T-helper 17 cell (primary cell): Measurements from ENCODE around the gene HAO1. TPM values are rescaled to one million over a fixed set of nuclear protein-coding genes. Genes with fewer than 3 reads are reported as not detected.

ENCODE experiments used
- ATAC-seq: fragments of 150-1000 bp; cut with Tn5 transposase; 2 replicates; pipeline ENCODE4 v1.10.0; 2021; ENCODE audit warnings: mild to moderate bottlenecking, moderate library complexity
- DNase-seq, 3 donors: peaks; one replicate each; pipeline versions ENCODE4 v3.0.0 to v3.0.0-alpha.2; 2020 to 2021
- H3K9me3 ChIP-seq: one replicate; pipeline ENCODE4 v1.7.0; 2013; ENCODE audit warnings: low read length, mild to moderate bottlenecking; ENCODE audit not compliant: control insufficient read depth, poor library complexity, severe bottlenecking
- H3K27ac Mint-ChIP-seq: one replicate; pipeline ENCODE4 v1.8.0; 2022; ENCODE audit warnings: mild to moderate bottlenecking, moderate library complexity, mixed read lengths
- H3K27me3 Mint-ChIP-seq: one replicate; pipeline ENCODE4 v1.8.0; 2022; ENCODE audit warnings: mixed read lengths
- H3K36me3 Mint-ChIP-seq: one replicate; pipeline ENCODE4 v1.8.0; 2022; ENCODE audit warnings: low read depth, mixed read lengths
- H3K4me1 Mint-ChIP-seq: one replicate; pipeline ENCODE4 v1.8.0; 2022; ENCODE audit warnings: mild to moderate bottlenecking, mixed read lengths
- H3K4me3 Mint-ChIP-seq: one replicate; pipeline ENCODE4 v1.8.0; 2022; ENCODE audit warnings: mild to moderate bottlenecking, moderate library complexity, mixed read lengths
- total RNA-seq, 4 donors: library from RNA in 2 of 4; stranded (reverse) in 2 of 4; gene quantifications; one replicate each; pipeline ENCODE4 v1.2.3 and lab custom pipeline; 2022 to 2026

Gene HAO1
- total RNA-seq, 2 donors from 2014 or later = not detected

DNA sequence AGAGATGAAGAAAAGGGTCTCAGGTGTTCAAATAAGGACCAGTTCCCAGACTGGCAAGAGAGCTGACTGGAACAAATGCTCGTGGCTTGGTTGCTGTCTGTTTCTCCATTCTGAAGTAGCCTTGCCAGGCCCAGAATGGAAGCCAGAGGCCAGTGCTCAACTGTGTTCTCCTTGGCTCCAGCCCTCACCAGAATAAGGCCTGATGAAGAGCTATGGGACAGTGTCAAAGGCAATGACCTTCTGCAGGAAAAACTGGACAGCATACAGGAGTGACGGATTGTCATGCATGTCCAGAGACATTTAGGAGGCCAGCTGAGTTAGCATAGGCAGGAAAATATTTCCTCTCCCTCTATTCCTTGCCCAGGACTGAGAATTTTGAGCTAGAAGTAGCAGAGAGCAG lies 72.2 kb downstream of the HAO1 start:
- no peak overlapping the region for H3K4me3 Mint-ChIP-seq
- no peaks in the 10 kb centered on the region for H3K36me3 Mint-ChIP-seq
- no peaks in the 10 kb centered on the region for H3K4me1 Mint-ChIP-seq
- ATAC-seq (no peak), DNase-seq (no peak)
- no peaks in the 10 kb centered on the region for H3K9me3 ChIP-seq
- H3K27ac Mint-ChIP-seq = no peak overlapping the region
- H3K27me3 Mint-ChIP-seq = no peaks in the 10 kb centered on the region

DNA sequence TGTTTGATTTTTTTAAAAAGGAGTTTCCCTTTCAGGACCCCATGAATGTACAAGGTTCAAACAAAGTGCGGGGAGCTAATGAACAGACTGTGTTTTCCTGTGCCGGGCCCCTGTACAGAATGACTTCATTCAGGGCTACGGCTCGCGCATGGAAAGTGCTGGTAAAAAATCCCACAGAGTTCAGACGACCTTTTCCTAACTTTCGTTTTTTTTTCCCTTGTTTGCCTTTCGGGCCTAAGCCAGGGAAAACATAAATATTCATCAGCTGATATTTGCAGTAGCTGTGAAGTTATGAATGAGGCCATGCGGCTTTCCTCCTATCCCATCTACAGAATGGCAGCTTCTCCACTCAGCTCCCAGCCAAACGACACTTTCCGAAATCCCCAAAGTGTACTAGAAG lies 74.0 kb downstream of the HAO1 start:
- ATAC-seq (no peak), DNase-seq (no peak)
- no peaks in the 10 kb centered on the region for H3K9me3 ChIP-seq
- H3K36me3 Mint-ChIP-seq = no peaks in the 10 kb centered on the region
- H3K4me3 Mint-ChIP-seq = no peak overlapping the region
- H3K27me3 Mint-ChIP-seq = peaks cover 7% of the 10 kb centered on the region
- H3K4me1 Mint-ChIP-seq = no peaks in the 10 kb centered on the region
- H3K27ac Mint-ChIP-seq = no peak overlapping the region

DNA sequence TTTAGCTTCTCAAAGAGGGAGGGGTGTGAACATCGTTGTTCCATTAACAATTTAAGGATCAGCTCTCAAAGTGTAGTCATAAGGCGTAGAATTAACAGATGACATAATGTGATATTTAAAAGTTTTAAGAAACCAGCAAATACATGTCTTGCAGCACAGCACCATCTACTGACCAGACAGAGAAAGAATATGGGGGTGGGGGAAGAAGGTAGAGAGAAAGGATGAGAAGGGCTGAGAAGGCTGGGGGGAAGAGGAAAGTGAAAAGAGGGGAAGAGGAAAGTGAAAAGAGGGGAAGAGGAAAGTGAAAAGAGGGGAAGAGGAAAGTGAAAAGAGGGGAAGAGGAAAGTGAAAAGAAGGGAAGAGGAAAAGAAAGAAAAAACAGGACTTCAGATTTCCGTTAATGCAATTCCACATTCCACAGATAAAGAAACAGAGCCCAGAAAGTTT lies 80.9 kb downstream of the HAO1 start:
- H3K27me3 Mint-ChIP-seq = peaks cover 27% of the 10 kb centered on the region
- peaks cover 2% of the 10 kb centered on the region for H3K4me1 Mint-ChIP-seq
- H3K27ac Mint-ChIP-seq = no peak overlapping the region
- no peaks in the 10 kb centered on the region for H3K9me3 ChIP-seq
- H3K36me3 Mint-ChIP-seq = no peaks in the 10 kb centered on the region
- DNase-seq = no peak
- H3K4me3 Mint-ChIP-seq = no peak overlapping the region
- no peak for ATAC-seq

DNA sequence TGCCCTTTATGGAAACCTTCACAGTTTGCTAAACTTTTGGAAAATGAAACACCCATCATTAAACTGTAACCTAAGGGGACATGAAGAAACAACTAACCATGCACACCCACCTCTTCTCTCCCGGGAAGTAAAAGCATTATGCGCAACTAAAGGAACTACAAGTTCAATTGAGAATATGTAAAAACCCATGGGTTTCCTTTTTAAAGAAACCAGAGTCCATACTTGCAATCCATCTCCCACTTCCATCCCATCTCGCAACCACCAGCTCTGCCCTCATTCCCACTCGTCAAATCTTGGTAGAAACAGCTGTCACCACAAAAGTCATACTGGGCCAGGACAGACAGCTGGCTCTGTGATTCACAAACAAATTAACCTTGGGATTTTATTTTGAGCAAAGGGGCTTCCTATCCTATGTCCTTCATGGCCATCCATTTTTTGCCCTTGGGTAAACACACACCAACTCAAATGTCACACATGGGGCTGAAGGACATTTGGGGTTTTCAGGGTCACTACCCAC lies 81.5 kb downstream of the HAO1 start:
- Mint-ChIP-seq H3K36me3 (no peaks in the 10 kb centered on the region), H3K27me3 (peaks cover 27% of the 10 kb centered on the region), H3K27ac (no peak overlapping the region), H3K4me3 (no peak overlapping the region), H3K4me1 (peaks cover 2% of the 10 kb centered on the region)
- ATAC-seq (no peak), DNase-seq (no peak)
- no peaks in the 10 kb centered on the region for H3K9me3 ChIP-seq

DNA sequence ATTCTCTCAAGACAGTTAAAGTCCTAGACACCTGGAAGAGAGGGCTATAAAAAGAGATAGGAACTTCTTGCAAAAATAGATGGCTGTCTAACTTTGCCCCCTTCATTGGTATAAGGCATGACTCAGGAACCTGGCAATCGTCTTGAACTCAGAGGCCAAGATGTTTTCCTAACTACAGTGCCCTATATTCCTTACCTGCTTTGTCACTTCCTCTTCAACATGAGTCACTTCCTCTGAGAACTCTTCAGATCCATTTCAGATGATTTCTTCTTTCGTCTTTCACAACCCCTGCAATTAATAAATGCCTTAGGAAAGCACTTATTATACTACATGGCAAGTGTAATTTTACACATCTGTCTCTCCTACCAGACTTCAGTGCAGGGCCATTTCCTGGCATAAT lies 83.5 kb downstream of the HAO1 start:
- no peaks in the 10 kb centered on the region for H3K9me3 ChIP-seq
- peaks cover 24% of the 10 kb centered on the region for H3K27me3 Mint-ChIP-seq
- H3K4me1 Mint-ChIP-seq = peaks cover 2% of the 10 kb centered on the region
- DNase-seq = no peak
- H3K4me3 Mint-ChIP-seq = no peak overlapping the region
- H3K27ac Mint-ChIP-seq = no peak overlapping the region
- no peak for ATAC-seq
- H3K36me3 Mint-ChIP-seq = no peaks in the 10 kb centered on the region

DNA sequence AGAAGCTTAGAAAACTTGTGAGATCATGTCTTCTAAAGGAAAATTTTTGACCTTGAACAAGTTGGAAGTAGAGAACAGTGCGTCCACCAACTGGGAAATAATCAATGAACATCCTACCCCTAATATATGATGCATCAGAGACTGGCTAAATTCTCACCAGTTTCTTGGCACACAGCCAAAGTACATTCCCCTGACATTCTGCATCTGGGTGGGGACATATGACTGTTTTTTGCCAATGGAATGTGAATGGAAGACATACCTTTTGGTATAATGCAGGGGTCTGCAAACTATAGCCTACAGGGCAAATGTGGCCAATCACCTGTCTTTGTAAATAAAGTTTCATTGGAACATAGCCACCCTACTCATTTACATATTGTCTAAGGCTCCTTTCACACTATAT lies 84.7 kb downstream of the HAO1 start:
- Mint-ChIP-seq H3K4me3 (no peak overlapping the region), H3K4me1 (peaks cover 2% of the 10 kb centered on the region), H3K27ac (no peak overlapping the region), H3K36me3 (no peaks in the 10 kb centered on the region), H3K27me3 (peaks cover 20% of the 10 kb centered on the region)
- DNase-seq (no peak), ATAC-seq (no peak)
- no peaks in the 10 kb centered on the region for H3K9me3 ChIP-seq

DNA sequence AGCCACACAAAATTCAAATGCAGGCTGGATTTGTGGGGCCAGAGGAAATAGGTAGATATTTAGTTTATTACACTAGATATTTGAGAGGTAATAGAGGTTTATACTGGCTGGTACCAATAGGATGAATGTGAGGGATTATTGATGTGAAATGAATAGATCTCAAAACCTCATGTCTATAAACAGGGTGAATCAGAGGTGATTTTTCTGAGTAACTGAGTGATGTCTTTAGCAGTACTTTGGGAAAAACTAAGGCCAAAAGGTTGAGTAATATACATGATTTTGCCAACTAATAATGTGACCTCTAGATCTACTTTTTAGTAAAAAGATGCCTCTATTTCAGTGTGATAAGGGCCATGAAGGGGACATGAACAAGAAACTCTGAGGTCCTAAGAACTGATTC lies 86.8 kb downstream of the HAO1 start:
- Mint-ChIP-seq H3K27ac (no peak overlapping the region), H3K4me1 (peaks cover 2% of the 10 kb centered on the region), H3K27me3 (peaks cover 8% of the 10 kb centered on the region), H3K36me3 (no peaks in the 10 kb centered on the region), H3K4me3 (no peak overlapping the region)
- H3K9me3 ChIP-seq = no peaks in the 10 kb centered on the region
- DNase-seq (no peak), ATAC-seq (no peak)

DNA sequence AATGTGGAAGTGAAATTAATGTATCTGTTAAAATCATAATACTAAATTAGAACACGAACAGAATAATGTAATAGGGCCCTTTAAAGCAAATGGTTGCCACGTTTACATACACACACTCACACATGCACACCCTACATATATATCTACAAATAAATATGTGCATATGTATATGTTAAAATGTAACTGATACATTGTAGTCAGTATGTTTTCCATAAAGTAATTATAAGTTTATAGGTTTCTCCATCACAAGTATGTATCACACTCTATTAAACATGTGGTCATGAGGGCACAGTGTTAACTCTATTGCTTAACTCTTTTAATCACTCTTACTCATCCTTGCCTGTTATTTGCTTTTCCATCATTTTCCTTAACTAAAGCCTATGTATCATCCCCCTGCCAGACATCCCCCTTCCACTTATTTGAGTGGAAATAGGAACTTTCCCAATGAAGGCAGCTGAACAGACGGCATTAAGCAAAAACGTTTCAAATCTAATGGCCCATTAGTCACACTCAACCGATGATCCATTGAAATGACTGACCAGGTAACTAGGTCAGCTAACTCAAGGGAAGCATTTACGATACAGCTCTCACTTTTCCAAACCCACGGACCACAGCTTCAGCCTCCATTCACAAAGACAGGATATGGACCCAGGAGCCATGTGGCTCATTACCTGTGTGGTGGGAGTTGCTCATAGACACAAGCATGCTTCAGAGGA lies 89.3 kb downstream of the HAO1 start:
- ATAC-seq = no peak
- H3K27me3 Mint-ChIP-seq = no peaks in the 10 kb centered on the region

DNA sequence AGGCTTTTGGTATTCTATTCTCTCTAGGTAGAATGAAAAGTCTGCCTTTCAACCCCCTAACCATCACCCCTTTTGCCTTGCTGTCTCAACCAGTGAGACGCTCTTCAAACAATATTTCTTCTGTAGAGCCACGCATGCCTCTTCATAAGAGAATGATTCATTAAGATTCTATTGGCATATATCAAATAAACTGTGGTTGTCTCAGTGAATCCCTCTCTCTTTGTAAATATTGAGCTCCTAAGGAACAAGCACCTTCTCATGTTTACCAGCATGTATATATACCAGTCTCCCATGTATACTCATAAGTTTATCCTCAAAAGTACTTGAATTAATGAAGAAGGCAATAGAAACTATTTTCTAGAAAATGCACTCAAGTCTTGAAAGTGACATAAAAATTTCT lies 90.6 kb downstream of the HAO1 start:
- ATAC-seq = no peak
- no peak overlapping the region for H3K27ac Mint-ChIP-seq
- H3K4me1 Mint-ChIP-seq = no peaks in the 10 kb centered on the region
- H3K4me3 Mint-ChIP-seq = no peak overlapping the region
- no peaks in the 10 kb centered on the region for H3K27me3 Mint-ChIP-seq
- H3K9me3 ChIP-seq = no peaks in the 10 kb centered on the region
- no peaks in the 10 kb centered on the region for H3K36me3 Mint-ChIP-seq
- no peak for DNase-seq

More for the DNA sequence above, 89.3 kb downstream of the HAO1 start:
- no peak overlapping the region for H3K4me3 Mint-ChIP-seq
- no peaks in the 10 kb centered on the region for H3K36me3 Mint-ChIP-seq
- H3K9me3 ChIP-seq = no peaks in the 10 kb centered on the region
- DNase-seq = no peak
- no peak overlapping the region for H3K27ac Mint-ChIP-seq
- H3K4me1 Mint-ChIP-seq = no peaks in the 10 kb centered on the region

DNA sequence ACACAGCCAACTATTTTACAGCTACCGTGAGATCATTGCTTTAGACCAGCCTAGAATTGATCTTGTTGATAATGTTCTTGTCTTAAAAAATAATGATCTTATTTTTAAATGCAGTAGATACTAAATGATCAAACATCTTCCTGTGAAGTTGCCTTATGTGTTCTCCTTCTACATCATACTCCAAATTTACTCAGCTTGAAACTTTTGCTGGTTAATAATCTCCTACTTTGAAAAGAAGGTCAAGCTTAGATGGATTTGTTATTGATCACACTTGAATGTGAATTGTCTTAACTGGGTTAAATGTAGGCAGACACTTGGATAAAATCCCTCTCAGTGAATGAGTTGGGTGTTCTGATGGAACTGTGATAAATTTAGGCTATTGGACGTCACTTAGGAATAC lies 91.9 kb downstream of the HAO1 start:
- Mint-ChIP-seq H3K27ac (no peak overlapping the region), H3K27me3 (no peaks in the 10 kb centered on the region), H3K36me3 (no peaks in the 10 kb centered on the region), H3K4me1 (no peaks in the 10 kb centered on the region), H3K4me3 (no peak overlapping the region)
- DNase-seq = no peak
- no peaks in the 10 kb centered on the region for H3K9me3 ChIP-seq
- no peak for ATAC-seq

DNA sequence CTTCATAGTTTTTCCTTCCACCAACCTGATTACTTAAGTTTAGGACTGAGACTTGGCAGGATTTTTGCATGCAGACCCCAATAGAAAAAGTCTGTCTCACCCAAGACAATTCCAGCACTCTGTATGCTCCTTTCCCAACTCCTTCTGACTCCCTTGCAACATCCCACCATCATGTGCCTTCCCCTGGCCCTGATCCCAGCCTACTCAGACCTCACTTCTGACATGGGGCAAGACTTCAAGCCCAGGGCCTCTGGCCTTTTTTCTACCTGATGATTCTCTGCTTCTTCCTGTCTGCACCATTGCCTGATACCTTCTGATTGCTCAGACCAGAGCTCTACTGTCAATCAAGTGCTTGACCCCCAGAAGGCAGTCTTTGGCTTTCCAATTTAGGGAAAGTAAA lies 96.6 kb downstream of the HAO1 start:
- Mint-ChIP-seq H3K4me1 (no peaks in the 10 kb centered on the region), H3K27ac (no peak overlapping the region), H3K4me3 (no peak overlapping the region), H3K36me3 (no peaks in the 10 kb centered on the region), H3K27me3 (no peaks in the 10 kb centered on the region)
- H3K9me3 ChIP-seq = no peaks in the 10 kb centered on the region
- no peak for DNase-seq
- no peak for ATAC-seq

DNA sequence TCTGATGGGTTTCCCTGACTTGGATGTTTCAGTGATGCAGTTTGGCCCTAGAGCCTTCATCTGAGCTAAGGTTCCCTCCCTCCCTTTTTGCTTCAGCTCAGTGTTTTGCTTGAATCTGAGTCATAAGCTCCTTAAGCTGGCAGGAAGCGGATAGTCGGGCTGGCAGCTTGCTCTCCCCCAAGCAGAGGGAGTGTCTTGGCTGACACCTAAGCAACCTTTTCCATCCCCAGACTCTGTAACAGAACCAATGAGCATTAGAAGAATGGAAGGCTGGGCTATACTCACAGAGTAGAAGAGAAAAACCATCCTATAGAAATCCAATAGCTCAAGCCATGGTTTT lies 98.3 kb downstream of the HAO1 start:
- Mint-ChIP-seq H3K27me3 (no peaks in the 10 kb centered on the region), H3K27ac (no peak overlapping the region), H3K4me1 (no peaks in the 10 kb centered on the region), H3K4me3 (no peak overlapping the region), H3K36me3 (no peaks in the 10 kb centered on the region)
- DNase-seq (no peak), ATAC-seq (no peak)
- no peaks in the 10 kb centered on the region for H3K9me3 ChIP-seq

DNA sequence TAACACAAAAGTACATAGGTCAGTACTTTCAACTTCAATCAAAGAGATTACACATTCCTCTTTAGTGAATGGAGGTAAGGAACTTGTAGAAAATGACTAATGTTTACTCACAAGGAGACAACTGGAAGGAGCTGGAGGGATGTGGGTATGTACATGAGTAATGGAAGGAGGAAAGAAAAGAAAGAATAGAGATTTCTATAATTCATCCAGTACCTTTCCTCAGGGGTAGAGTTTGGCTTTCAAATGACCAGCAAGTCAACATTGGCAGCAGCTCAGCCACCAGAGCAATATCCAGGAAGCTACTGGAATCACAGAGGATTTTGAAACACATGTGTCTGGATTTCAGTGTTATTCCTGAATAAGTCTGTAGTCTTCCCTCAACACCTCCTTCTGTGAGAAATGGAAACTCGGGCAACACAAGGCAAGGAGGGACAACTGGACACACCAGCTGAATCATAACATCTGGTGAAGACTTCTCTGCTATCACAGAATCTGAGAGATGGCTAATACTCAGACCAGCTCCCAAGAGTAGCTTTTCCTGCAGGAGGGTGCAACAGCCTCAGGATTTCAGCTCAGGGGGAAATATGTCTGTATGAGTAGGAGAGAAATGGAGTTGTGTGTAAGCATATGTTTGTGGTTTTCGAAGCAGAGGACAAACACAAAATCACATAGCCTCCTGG lies 98.8 kb downstream of the HAO1 start:
- Mint-ChIP-seq H3K27ac (no peak overlapping the region), H3K4me3 (no peak overlapping the region), H3K4me1 (no peaks in the 10 kb centered on the region), H3K27me3 (no peaks in the 10 kb centered on the region), H3K36me3 (no peaks in the 10 kb centered on the region)
- DNase-seq (no peak), ATAC-seq (no peak)
- no peaks in the 10 kb centered on the region for H3K9me3 ChIP-seq

DNA sequence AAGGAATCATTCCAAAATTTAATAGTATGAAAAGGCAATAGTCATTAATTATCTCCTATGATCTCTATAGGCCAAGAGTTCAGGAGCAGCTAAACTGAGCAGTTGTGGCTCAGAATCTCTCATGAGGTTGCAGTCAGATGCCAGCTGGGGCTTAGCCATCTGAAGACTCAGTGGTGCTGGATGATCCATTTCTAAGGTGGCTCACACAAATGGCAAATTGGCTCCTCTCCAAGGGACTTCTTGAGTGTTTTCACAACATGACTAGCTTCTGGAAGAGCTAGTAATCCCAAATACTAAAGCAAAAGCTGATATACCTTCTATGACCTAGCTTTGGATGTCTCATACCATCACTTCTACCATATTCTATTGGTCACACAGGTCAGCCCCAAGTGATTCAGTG lies 104.2 kb downstream of the HAO1 start:
- no peak for ATAC-seq
- H3K36me3 Mint-ChIP-seq = no peaks in the 10 kb centered on the region
- H3K27me3 Mint-ChIP-seq = no peaks in the 10 kb centered on the region
- no peak overlapping the region for H3K27ac Mint-ChIP-seq
- no peak overlapping the region for H3K4me3 Mint-ChIP-seq
- H3K9me3 ChIP-seq = no peaks in the 10 kb centered on the region
- H3K4me1 Mint-ChIP-seq = no peaks in the 10 kb centered on the region
- no peak for DNase-seq
